Coronary artery (tissue), 2 donors: Measurements from ENCODE around the gene NOP9.

ENCODE experiments used
- DNase-seq: peaks from one replicate; pipeline ENCODE4 v3.0.0-alpha.2; 2017; ENCODE audit warnings: low spot score
- H3K27ac ChIP-seq, 2 donors: fragments of 200-600 bp; sonication (generic); one replicate each; pipeline ENCODE4 v1.5.1; 2016 to 2019
- H3K4me3 ChIP-seq: fragments of 200-600 bp; sonication (generic); 2 replicates; pipeline ENCODE4 v1.5.1; 2016; ENCODE audit warnings: mild to moderate bottlenecking, moderate library complexity
- TF ChIP-seq, protein P1 (sequence below): fragments of 200-600 bp; sonication (generic); IDR thresholded peaks from one replicate; pipeline ENCODE4 v1.5.1; 2019; ENCODE audit warnings: antibody characterized with exemption

The NOP9 gene

DNA sequence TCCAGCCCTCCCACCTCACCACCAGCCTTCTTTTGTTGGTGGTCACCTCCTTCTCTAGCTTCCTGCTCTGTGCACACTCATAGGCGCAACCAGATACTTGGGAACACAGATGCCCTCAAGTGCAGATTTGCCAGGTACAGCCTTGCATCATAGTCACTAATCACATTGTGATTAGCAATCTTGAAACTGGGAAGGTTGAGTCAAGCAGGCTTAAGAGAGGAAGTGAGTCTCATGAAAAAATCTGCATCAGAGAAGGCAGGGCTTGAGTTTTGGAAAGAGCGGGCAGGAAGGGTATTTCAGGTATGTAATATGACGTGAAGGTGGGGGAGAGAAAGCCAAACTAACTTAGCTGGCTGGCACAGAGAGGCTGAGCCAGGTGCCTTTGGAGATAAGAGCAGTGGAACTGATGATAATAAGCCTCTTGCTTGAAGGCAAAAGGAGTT lies 25.5 kb upstream of the NOP9 start:
- no peak overlapping the region for H3K27ac ChIP-seq
- no peak for DNase-seq

DNA sequence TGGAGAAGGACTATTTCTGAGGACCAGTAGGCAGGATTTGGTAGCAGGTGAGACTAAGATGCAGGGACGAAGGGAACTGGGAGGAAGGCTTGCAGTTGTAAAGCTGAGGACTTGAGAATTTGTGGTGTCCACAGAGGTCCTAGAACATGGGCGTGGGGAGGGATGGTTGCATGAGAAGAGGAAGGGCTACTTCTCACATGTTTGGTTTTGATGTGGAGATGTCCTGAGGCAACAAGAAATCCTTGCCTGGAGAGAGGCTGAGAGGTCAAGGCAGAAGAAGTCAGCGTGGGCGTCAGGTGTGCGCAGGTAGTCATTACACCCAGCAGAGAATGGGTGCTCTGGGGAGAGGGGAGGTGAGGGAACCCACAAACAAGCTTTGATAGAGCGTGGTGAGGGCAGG lies 22.6 kb upstream of the NOP9 start:
- no peak overlapping the region for H3K27ac ChIP-seq
- TF ChIP-seq, protein P1, sequence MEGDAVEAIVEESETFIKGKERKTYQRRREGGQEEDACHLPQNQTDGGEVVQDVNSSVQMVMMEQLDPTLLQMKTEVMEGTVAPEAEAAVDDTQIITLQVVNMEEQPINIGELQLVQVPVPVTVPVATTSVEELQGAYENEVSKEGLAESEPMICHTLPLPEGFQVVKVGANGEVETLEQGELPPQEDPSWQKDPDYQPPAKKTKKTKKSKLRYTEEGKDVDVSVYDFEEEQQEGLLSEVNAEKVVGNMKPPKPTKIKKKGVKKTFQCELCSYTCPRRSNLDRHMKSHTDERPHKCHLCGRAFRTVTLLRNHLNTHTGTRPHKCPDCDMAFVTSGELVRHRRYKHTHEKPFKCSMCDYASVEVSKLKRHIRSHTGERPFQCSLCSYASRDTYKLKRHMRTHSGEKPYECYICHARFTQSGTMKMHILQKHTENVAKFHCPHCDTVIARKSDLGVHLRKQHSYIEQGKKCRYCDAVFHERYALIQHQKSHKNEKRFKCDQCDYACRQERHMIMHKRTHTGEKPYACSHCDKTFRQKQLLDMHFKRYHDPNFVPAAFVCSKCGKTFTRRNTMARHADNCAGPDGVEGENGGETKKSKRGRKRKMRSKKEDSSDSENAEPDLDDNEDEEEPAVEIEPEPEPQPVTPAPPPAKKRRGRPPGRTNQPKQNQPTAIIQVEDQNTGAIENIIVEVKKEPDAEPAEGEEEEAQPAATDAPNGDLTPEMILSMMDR: no peak
- no peak for DNase-seq
- no peak overlapping the region for H3K4me3 ChIP-seq

More for the DNA sequence above, 25.5 kb upstream of the NOP9 start:
- H3K4me3 ChIP-seq: no peak overlapping the region
- TF ChIP-seq, protein P1: no peak

DNA sequence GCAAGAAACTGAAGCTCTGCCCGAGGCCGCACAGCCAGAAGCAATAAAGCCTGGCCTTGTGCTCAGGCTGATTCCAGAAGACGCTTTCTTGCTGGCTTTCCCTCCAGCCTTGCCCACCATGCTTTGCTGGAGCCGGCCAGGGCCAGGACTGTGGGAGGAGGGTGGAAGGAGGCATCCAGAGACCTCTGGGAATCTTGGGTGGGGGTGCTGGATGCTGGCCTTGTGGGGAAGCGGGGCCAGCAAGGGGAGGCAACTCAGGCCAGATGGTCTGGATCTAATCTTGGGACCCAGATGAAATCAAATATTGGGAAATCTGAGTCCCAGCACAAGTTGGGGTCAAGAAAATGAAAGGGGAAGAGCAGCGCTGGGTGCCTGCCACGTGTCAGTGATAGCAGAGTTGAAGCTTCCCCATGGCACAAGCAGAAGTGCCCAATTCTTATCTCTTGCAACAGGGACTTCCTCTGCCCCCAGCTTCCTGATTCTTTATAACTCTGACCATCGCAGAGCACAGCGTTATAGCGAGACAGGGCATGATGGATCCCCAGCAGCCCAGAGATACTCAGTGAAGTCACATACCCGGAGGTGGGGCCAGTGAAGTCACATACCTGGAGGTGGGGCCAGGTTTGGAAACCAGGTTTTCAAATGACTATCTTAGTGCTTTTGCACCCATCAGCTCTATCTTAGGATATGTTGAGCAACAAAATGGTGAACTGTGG lies 21.9 kb upstream of the NOP9 start:
- no peak for DNase-seq
- peak overlapping the region in 1 of 2 donors; percentile 15 for H3K27ac ChIP-seq
- H3K4me3 ChIP-seq: no peak overlapping the region
- TF ChIP-seq, protein P1: no peak

- Histone ChIP-seq H3K4me3 (no peak overlapping the region), H3K27ac (no peak overlapping the region)
- TF ChIP-seq, protein P1: no peak
- DNase-seq: no peak
Observed at GRCh38 chr14:24278424-24278823, 21.2 kb upstream of the NOP9 start.

DNA sequence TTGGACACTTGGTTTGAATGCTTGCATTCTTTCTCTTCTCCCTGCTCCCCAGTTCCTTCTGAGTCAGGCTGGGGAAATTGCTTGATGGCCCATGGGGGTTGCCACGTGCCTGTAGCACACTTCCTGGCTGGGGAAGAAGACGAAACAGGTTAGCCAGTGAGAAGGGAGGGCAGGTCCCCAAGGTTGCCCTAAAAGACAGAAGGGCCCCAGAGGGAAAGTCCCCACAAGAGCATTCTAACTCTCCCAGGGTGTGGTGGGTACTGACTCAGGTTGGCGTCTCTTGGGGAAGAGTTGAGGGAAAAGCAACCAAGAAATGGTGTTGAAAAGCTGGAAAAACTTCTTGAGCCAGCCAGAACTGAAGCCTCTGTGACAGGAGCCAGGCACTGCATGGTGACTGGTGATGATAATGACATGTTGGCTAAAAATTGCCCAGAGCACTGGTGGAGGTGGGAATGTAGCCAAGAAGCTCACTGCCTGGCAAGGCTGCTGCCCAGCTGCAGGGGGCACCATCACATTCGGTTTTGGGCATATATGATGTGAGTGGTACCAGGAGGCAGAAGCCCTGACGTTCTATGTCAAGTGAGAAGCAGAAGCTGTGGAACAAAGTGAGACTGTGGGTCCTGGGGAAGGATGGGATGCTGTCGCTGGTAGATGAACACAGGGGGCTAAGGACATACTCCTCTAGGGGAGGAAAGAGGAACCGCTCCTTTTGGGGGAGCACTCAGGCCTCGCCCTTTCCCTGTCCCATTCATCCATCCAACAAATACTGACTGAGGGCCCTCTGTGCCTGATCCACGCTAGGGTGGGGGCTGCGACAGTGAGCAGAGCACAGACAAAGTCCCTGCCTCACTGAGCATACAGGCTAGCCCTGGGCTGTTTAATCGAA lies 20.1 kb upstream of the NOP9 start:
- TF ChIP-seq, protein P1: no peak
- H3K4me3 ChIP-seq: no peak overlapping the region
- DNase-seq: no peak
- no peak overlapping the region for H3K27ac ChIP-seq

DNA sequence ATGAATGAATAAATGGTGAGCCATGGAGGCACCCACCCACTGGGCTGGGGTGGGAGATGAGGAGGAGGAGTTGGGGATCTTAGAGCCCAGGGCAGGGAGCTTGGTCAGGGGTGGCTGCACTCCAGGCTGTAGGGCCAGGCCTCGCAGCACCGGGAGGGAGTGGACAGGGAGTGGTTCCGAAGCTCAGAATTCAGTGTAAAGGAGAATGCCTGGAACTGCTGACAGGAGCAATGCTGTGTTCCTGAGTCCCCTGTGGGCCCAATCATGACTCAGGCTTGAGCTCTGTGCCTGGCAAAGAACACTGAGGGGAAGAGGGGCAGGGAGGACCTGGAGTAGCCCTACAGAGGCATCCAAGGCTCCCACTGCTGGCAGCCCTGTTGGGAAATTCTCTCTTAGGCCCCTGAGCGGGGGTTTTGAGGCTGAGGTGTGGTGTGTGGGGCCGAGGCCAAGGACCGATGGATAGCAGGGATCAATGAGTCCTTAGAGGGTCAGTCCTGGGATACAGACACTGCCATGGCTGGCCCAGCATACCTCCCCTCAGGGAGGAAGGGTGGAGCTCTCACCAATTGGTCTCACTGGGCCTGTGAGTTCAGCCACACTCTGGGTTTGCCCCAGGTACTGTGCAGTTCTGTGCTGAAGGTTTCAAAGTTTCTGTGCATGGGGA lies 18.7 kb upstream of the NOP9 start:
- no peak for DNase-seq
- H3K27ac ChIP-seq: peak overlapping the region in 1 of 2 donors; percentile 32
- TF ChIP-seq, protein P1: no peak
- H3K4me3 ChIP-seq: no peak overlapping the region
